Measurements from ENCODE around the gene ATP6V0B.

GRCh38 chr1:44002606-44003157, 27.9 kb downstream of the ATP6V0B start:
- TF ChIP-seq POLR2A (IDR thresholded peaks at IDR 0.05) (no peak), CTCF (IDR thresholded peaks at IDR 0.05) (peak in 1 of 6 experiments; percentile 8)
